Gastrocnemius medialis (tissue), 4 donors: ENCODE results near the gene IGFL4.

ENCODE experiments used
- CTCF ChIP-seq, 5 experiments: fragments of 450-650 bp in 3 of 5; fragments of 200-600 bp in 2 of 5; sonication (generic) in 2 of 5; IDR thresholded peaks in 4 of 5; conservative IDR thresholded peaks in 1 of 5; 1 replicate in 4 of 5; 2 replicates in 1 of 5; pipeline ENCODE4 v1.5.1; 2016 to 2019; ENCODE audit warnings: antibody characterized with exemption in 5 of 5, mild to moderate bottlenecking in 3 of 5, moderate library complexity in 3 of 5
- POLR2A ChIP-seq, 2 donors: fragments of 450-650 bp; IDR thresholded peaks; one replicate each; pipeline ENCODE4 v1.6.1; 2017; ENCODE audit warnings: antibody characterized with exemption in 2 of 2, mild to moderate bottlenecking in 2 of 2, moderate library complexity in 2 of 2

DNA sequence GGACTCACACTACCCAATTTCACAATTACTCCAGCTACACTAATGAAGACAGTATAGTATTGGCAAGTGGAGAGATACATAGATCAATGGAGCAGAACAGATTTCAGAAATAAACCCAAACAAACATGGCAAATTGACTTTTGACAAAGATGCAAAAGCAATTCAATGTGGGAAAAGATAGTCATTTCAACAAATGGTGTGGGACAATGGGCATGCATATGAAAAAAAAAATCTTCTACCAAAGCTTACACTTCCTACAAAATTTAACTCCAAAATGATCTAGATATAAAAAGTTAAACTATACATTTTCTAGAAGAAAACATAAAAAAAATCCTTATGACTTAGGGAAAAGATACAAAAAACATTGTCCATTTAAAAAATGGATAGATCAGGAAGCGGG lies 2.7 kb upstream of the IGFL4 start:
- no peak for TF ChIP-seq CTCF (IDR thresholded peaks at IDR 0.05 in 4 of 5, conservative IDR thresholded peaks at IDR 0.05 in 1 of 5)
- no peak for TF ChIP-seq POLR2A (IDR thresholded peaks at IDR 0.05)
